ENCODE measurements around the gene ATXN1. TPM values are rescaled to one million over a fixed set of nuclear protein-coding genes. Genes with fewer than 3 reads are reported as not detected.

ATXN1 gene
- total and polyA plus RNA-seq, 2 of the 8 experiments (the other 6 are each of a cell fraction or from before 2014, with no cell fraction given): 1.6 to 4.0 TPM

GRCh38 chr6:16405375-16405774 is 355.9 kb downstream of the ATXN1 start:
- Histone ChIP-seq H4K8ac (ENCODE audit: extremely low read depth, insufficient read depth, low read length) (no peak overlapping the region), H3K4me3 (ENCODE audit: extremely low read depth in 1 of 4, insufficient read depth in 2 of 4, low read depth in 3 of 4, low read length in 4 of 4) (no peak overlapping the region), H3K23ac (ENCODE audit: insufficient read length) (no peak overlapping the region), H2AFZ (ENCODE audit: low read length) (no peak overlapping the region), H3K27me3 (replicated peaks in 1 of 4; ENCODE audit: control insufficient read depth in 3 of 4, extremely low read depth in 1 of 4, insufficient read depth in 3 of 4, low read length in 3 of 4) (no peaks in the 10 kb centered on the region), H2BK5ac (ENCODE audit: low read depth, low read length) (no peak overlapping the region), H2BK20ac (ENCODE audit: low read length) (no peak overlapping the region), H3K4ac (replicated peaks; ENCODE audit: insufficient read length, low read depth, low read length) (no peak overlapping the region), H4K5ac (ENCODE audit: insufficient read length, low read depth, low read length) (no peak overlapping the region), H3K79me2 (ENCODE audit: control insufficient read depth in 1 of 2, insufficient read depth in 2 of 2, low read length in 2 of 2) (no peaks in the 10 kb centered on the region), H3K27ac (ENCODE audit: low read depth, low read length) (no peak overlapping the region), H3K36me3 (ENCODE audit: control insufficient read depth in 2 of 4, insufficient read depth in 4 of 4, low read length in 3 of 4) (no peaks in the 10 kb centered on the region), H2BK120ac (replicated peaks; ENCODE audit: low read depth, low read length) (no peak overlapping the region), H3K9me3 (ENCODE audit: insufficient read depth in 2 of 2, low read depth in 1 of 2, low read length in 1 of 2) (no peaks in the 10 kb centered on the region), H3K4me2 (ENCODE audit: insufficient read depth in 1 of 2, low read depth in 2 of 2, low read length in 2 of 2) (no peak overlapping the region), H2AK5ac (ENCODE audit: low read depth, low read length) (no peak overlapping the region), H3K18ac (ENCODE audit: extremely low read depth, low read length) (no peak overlapping the region), H3K23me2 (ENCODE audit: low read depth, low read length) (no peaks in the 10 kb centered on the region), H3K79me1 (ENCODE audit: low read depth, low read length) (no peaks in the 10 kb centered on the region), H4K91ac (replicated peaks; ENCODE audit: insufficient read length, low read length) (no peak overlapping the region), H3K14ac (ENCODE audit: insufficient read length) (no peak overlapping the region), H2BK15ac (ENCODE audit: low read length) (no peak overlapping the region), H3K56ac (replicated peaks; ENCODE audit: insufficient read length, low read depth, low read length) (no peak overlapping the region), H2BK12ac (ENCODE audit: low read depth, low read length) (no peak overlapping the region), H3K4me1 (replicated peaks in 1 of 4; ENCODE audit: control insufficient read depth in 3 of 4, insufficient read depth in 4 of 4, low read length in 3 of 4) (peaks cover 0 to 2% (median 0%) of the 10 kb centered on the region in 4 experiments; a peak in 3 of 7 replicates), H3K9ac (replicated peaks in 1 of 4; ENCODE audit: extremely low read depth in 1 of 4, low read depth in 3 of 4, low read length in 3 of 4) (no peak overlapping the region), H4K20me1 (replicated peaks in 1 of 2; ENCODE audit: control insufficient read depth in 1 of 2, insufficient read depth in 2 of 2, low read length in 2 of 2) (no peaks in the 10 kb centered on the region)
- CTCF ChIA-PET (ENCODE audit: partially characterized antibody): interaction anchor here (1.0 to 10.4 kb wide), 3 partner anchors 71 to 689 kb away, joined by 3 to 92 read pairs (median 5); no protein-coding TSS in a partner anchor
- no peak for DNase-seq (ENCODE audit: low read depth in 1 of 2, low spot score in 2 of 2)
- POLR2A ChIA-PET (ENCODE audit: partially characterized antibody): no interaction called here
- WGBS, 2 experiments (ENCODE audit: extremely low coverage in 1 of 2, insufficient coverage in 1 of 2, insufficient read length in 1 of 2, insufficient replicate concordance in 2 of 2, low coverage in 1 of 2, low lambda C conversion rate in 2 of 2, missing lambda C conversion rate in 1 of 2): 92% methylated on average over 4 of the region's 4 CpGs; no CpG with 5 or more reads in 1 of the 2 experiments
- no peak for FAIRE-seq
- TF ChIP-seq ATF2 (IDR thresholded peaks at IDR 0.05; ENCODE audit: low read length): no peak
- no peak for TF ChIP-seq RNF2 (IDR thresholded peaks at IDR 0.05; ENCODE audit: borderline replicate concordance, low read depth, low read length, missing control alignments, poor library complexity, severe bottlenecking)
- TF ChIP-seq JUN (IDR thresholded peaks at IDR 0.05; ENCODE audit: low read depth, low read length): no peak
- no peak for TF ChIP-seq POU5F1 (IDR thresholded peaks at IDR 0.05; ENCODE audit: low read depth, low read length)
- TF ChIP-seq FOSL1 (IDR thresholded peaks at IDR 0.05; ENCODE audit: insufficient read depth, low read depth, low read length): no peak
- TF ChIP-seq ATF3 (IDR thresholded peaks at IDR 0.05; ENCODE audit: insufficient read depth, low read depth, low read length): no peak
- no peak for TF ChIP-seq KDM4A (IDR thresholded peaks at IDR 0.05; ENCODE audit: low read depth, low read length, severe bottlenecking)
- TF ChIP-seq TCF12 (IDR thresholded peaks at IDR 0.05; ENCODE audit: low read depth, low read length): no peak
- no peak for TF ChIP-seq POLR2A (IDR thresholded peaks at IDR 0.05; ENCODE audit: control extremely low read depth in 1 of 2, low read depth in 2 of 2, low read length in 2 of 2)
- no peak for TF ChIP-seq CBX8 (IDR thresholded peaks at IDR 0.05; ENCODE audit: borderline replicate concordance, low read depth, low read length)
- TF ChIP-seq TAF1 (IDR thresholded peaks at IDR 0.05; ENCODE audit: low read depth, low read length): no peak
- no peak for TF ChIP-seq EGR1 (IDR thresholded peaks at IDR 0.05; ENCODE audit: borderline replicate concordance, low read depth, low read length)
